Measurements from ENCODE around the gene ARMC9. TPM values are rescaled to one million over a fixed set of nuclear protein-coding genes. Genes with fewer than 3 reads are reported as not detected.

The ARMC9 gene
- total RNA-seq, 1 experiment from 2014 or later = 23.4 TPM

DNA sequence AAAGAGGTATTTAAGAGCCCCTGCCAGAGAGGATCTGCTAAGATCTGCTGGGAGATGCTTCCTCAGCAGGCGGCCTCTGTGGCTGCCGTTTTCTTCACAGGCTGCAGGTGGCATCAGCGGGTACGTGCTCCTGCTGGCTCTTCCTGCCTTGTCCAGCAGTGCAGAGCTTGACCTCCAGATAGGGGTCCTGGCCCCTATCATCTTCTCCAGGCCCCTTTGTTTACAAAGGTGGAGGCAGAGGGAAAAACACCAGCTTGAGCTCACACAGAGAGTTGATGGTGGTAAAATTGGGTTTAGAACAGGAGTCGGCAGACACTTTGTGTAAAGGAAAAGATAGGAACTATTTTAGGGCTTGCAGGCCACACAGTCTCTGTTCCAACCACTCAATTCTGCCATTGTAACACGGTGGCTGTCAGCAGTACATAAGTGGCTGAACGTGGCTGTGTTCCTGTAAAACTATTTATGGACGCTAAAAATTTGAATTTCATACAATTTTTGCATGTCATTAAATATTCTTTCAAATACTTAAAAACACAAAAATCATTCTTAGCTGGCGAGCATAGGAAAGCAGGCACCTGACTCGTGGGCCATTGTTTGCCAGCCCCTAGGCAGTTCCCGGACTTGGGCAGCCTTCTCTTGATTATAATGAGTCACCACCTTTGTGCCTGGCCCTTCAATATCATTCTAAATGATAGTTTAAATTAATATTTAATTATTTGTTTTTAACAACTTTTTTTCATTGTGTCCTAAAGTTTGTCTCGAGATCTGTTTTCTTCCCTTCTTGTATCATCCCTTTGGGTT, 98.9 kb downstream of the ARMC9 start:
- Histone ChIP-seq H3K4me1 (ENCODE audit: insufficient read depth, low read length) (peaks cover 32% of the 10 kb centered on the region), H3K4me3 (ENCODE audit: low read length) (no peak overlapping the region), H3K27me3 (ENCODE audit: low read length) (no peaks in the 10 kb centered on the region), H3K27ac (ENCODE audit: low read length) (peak overlapping the region; percentile 39), H3K4me2 (ENCODE audit: low read length) (peak overlapping the region; percentile 7), H3K9me3 (ENCODE audit: low read length) (no peaks in the 10 kb centered on the region), H3K36me3 (ENCODE audit: low read depth, low read length) (no peaks in the 10 kb centered on the region; the same call in none of the 2 replicates), H3K79me2 (ENCODE audit: low read length) (no peaks in the 10 kb centered on the region), H3F3A (ENCODE audit: low read length, unreplicated experiment) (no peaks in the 10 kb centered on the region), H4K20me1 (ENCODE audit: low read length) (no peaks in the 10 kb centered on the region), H3K9me2 (replicated peaks; ENCODE audit: low read length) (no peaks in the 10 kb centered on the region), H2AFZ (ENCODE audit: low read length) (peak overlapping the region; percentile 47; the same call in 1 of the 2 replicates), H3K9ac (ENCODE audit: low read length) (no peak overlapping the region)
- ATAC-seq (peak; percentile 57), DNase-seq (peak; percentile 68)
- POLR2A ChIA-PET (ENCODE audit: unreplicated experiment) = interaction anchor here (0.9 kb wide), 1 partner anchor 64 kb away, joined by 3 read pairs; no protein-coding TSS in a partner anchor
- CTCF ChIA-PET = interaction anchor here (0.9 to 2.0 kb wide), 4 partner anchors 91 to 155 kb away, joined by 3 to 15 read pairs (median 9); no protein-coding TSS in a partner anchor
- no peak for TF ChIP-seq EZH2 (IDR thresholded peaks at IDR 0.05; ENCODE audit: low read length, unreplicated experiment)
- TF ChIP-seq, protein P1, sequence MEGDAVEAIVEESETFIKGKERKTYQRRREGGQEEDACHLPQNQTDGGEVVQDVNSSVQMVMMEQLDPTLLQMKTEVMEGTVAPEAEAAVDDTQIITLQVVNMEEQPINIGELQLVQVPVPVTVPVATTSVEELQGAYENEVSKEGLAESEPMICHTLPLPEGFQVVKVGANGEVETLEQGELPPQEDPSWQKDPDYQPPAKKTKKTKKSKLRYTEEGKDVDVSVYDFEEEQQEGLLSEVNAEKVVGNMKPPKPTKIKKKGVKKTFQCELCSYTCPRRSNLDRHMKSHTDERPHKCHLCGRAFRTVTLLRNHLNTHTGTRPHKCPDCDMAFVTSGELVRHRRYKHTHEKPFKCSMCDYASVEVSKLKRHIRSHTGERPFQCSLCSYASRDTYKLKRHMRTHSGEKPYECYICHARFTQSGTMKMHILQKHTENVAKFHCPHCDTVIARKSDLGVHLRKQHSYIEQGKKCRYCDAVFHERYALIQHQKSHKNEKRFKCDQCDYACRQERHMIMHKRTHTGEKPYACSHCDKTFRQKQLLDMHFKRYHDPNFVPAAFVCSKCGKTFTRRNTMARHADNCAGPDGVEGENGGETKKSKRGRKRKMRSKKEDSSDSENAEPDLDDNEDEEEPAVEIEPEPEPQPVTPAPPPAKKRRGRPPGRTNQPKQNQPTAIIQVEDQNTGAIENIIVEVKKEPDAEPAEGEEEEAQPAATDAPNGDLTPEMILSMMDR (conservative IDR thresholded peaks at IDR 0.05; ENCODE audit: low read depth, low read length) = peak; percentile 86
- intact Hi-C loops (cut with micrococcal nuclease) = loop anchor here (1.0 to 5.0 kb wide), 3 partner anchors 70 to 195 kb away; no protein-coding TSS in a partner anchor
- BruUV-seq (replicated peaks) = no TSS peak

DNA sequence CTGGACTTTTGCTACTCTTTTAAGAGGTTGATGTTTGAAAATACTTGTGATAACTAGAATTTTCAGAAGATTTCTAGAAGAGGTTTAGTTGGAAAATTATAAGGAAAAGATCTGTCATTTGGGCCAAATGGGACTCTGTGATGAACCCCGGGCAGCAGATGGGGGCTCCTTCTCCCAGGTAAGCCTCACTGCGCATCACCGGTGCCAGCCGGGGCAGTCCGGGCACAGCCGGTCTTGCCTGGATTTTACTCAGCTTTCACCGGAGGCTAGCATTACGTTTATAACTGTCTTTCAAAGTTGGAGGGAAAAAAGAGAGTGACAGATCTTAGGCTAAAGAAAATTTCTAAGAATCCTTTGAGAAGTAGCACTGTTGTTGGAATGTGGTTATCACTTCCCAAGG, 99.7 kb downstream of the ARMC9 start:
- H3K4me2 ChIP-seq (ENCODE audit: low read length) = no peak overlapping the region
- TF ChIP-seq EZH2phosphoT487 (IDR thresholded peaks at IDR 0.05; ENCODE audit: borderline replicate concordance, low read length) (no peak), EZH2 (IDR thresholded peaks at IDR 0.05; ENCODE audit: low read length, unreplicated experiment) (no peak)
- TF ChIP-seq, protein P1 (conservative IDR thresholded peaks at IDR 0.05; ENCODE audit: low read depth, low read length) = no peak
- H3K4me3 ChIP-seq (ENCODE audit: low read length) = no peak overlapping the region
- H3K79me2 ChIP-seq (ENCODE audit: low read length) = no peaks in the 10 kb centered on the region
- no peak overlapping the region for H2AFZ ChIP-seq (ENCODE audit: low read length)
- ChIA-PET CTCF (interaction anchor here (1.2 to 2.0 kb wide), 2 partner anchors 102 to 114 kb away, joined by 12 to 15 read pairs; no protein-coding TSS in a partner anchor), POLR2A (ENCODE audit: unreplicated experiment) (no interaction called here)
- H3K9ac ChIP-seq (ENCODE audit: low read length) = no peak overlapping the region
- intact Hi-C loops (cut with micrococcal nuclease) = loop anchor here (5.0 kb wide), 1 partner anchor 196 kb away; no protein-coding TSS in a partner anchor
- no peaks in the 10 kb centered on the region for H3F3A ChIP-seq (ENCODE audit: low read length, unreplicated experiment)
- H3K27me3 ChIP-seq (ENCODE audit: low read length) = no peaks in the 10 kb centered on the region
- H3K9me2 ChIP-seq (replicated peaks; ENCODE audit: low read length) = no peaks in the 10 kb centered on the region
- no peaks in the 10 kb centered on the region; the same call in none of the 2 replicates for H3K36me3 ChIP-seq (ENCODE audit: low read depth, low read length)
- H3K9me3 ChIP-seq (ENCODE audit: low read length) = no peaks in the 10 kb centered on the region
- no peak for ATAC-seq
- H4K20me1 ChIP-seq (ENCODE audit: low read length) = no peaks in the 10 kb centered on the region
- BruUV-seq (replicated peaks) = no TSS peak
- H3K27ac ChIP-seq (ENCODE audit: low read length) = no peak overlapping the region
- DNase-seq = no peak
- H3K4me1 ChIP-seq (ENCODE audit: insufficient read depth, low read length) = peaks cover 32% of the 10 kb centered on the region

Data from PC-3 (cell line).